ENCODE results near the gene PLA2G2D. TPM values are rescaled to one million over a fixed set of nuclear protein-coding genes. Genes with fewer than 3 reads are reported as not detected.

Gene PLA2G2D
- total RNA-seq, 1 experiment from 2014 or later: not detected

DNA sequence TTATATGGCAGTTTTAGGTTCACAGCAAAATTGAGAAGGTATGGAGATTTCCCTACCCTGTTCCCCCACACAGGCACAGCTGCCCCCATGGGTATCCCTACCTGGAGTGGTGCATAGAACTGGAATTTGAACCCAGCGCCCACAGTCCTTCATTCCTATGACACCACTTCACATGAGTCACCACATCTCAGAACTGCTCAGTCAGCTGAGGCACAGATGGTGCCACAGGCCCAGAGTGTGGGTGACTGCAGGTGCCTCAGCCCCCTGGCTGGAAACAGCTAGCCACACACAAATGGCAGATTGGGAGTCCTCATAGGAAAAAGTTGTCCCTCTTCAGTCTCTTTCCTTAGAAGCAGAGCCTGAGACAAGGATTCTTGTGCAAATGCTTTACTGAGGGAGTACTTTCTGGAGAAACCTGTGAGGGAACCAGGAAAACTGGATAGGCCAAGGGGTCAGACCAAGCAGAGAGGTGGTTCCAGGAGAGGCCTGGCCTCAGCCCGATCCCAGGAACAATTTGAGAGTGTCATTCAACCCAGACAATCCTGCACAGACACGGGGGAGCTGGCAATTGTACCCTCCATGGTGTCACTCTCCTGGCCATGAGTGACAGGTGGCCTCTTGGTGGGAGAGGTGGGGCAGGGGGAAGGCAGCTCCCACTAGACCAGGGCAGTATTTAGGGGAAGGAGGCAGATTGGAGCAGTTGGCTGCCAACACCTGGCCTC, 6.9 kb downstream of the PLA2G2D start:
- H3K4me3 ChIP-seq (ENCODE audit: insufficient read depth, low read depth, low read length): no peak overlapping the region
- no peak for DNase-seq
- H3K36me3 ChIP-seq (replicated peaks; ENCODE audit: control insufficient read depth, insufficient read depth, low read length): no peaks in the 10 kb centered on the region
- H3K27me3 ChIP-seq (ENCODE audit: control insufficient read depth, insufficient read depth, low read length): no peaks in the 10 kb centered on the region; the same call in 1 of the 2 replicates

DNA sequence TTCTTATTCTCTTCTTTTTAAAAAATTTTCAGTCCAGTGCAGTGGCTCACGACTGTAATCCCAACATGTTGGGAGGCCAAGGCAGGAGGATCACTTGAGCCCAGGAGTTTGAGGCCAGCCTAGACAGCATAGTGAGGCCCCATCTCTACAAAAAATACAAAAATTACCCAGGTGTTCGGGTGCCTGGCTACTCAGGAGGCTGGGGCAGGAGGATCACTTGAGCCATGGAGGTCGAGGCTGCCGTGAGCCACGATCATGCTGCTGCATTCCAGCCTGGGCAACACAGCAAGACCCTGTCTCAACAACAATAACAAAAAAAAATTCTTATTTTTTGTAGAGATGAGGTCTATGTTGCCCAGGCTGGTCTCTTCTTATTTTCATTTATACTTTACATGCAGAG, 7.9 kb downstream of the PLA2G2D start:
- DNase-seq: no peak
- no peaks in the 10 kb centered on the region; the same call in 1 of the 2 replicates for H3K27me3 ChIP-seq (ENCODE audit: control insufficient read depth, insufficient read depth, low read length)

DNA sequence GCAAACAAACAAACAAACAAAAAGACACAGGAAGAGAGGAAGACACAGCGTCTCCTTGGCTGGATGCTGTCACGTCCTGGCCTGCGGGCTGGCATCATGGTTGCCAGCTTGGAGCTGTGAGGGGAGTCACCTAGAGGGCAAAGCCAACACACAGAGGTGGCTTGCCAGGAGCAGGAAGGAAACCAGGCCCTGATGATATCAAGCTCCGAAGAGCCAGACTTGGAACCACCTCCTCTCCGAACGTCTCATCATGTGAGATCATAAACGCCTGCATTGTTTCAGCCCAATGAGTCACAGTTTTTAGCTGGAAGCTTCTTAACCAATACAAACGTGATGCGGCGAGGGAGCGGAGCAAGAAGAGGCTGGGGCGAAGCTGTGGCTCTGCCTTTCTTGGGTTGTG, 8.7 kb downstream of the PLA2G2D start:
- Histone ChIP-seq H3K27me3 (ENCODE audit: control insufficient read depth, insufficient read depth, low read length) (no peaks in the 10 kb centered on the region), H3K4me3 (ENCODE audit: insufficient read depth, low read depth, low read length) (no peak overlapping the region), H3K36me3 (replicated peaks; ENCODE audit: control insufficient read depth, insufficient read depth, low read length) (no peaks in the 10 kb centered on the region)
- no peak for DNase-seq

More for the DNA sequence above, 7.9 kb downstream of the PLA2G2D start:
- Histone ChIP-seq H3K36me3 (replicated peaks; ENCODE audit: control insufficient read depth, insufficient read depth, low read length) (no peaks in the 10 kb centered on the region), H3K4me3 (ENCODE audit: insufficient read depth, low read depth, low read length) (no peak overlapping the region)

DNA sequence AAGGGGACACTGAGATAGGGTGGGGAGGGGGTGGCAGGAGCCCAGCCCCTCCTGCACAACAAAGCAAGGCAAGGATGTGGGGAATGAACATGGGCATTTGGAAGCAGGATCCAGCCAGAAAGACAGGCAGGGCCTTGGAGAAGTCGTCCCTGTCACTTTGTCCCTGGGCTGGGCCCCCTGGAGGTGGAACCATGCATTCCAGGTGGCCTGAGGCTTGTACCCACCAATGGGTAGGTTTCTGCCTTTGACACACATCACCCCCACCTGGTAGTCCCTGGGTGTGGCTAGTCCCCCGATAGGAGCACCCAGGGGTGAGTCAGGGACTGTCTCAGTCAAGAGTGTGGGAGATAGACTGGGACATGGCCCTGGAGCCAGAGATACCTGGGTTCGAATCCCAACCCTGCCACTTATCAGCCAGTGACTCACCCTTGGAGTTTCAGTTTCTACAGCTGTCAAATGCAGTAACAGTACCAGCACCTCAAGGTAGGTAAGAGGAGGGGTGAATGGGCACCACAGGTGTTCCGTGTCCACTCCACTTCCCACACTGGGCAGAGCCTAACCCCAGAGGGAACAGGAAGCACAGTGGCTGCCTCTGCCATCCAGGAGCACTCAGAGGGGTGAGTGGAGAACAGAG, 10.0 kb downstream of the PLA2G2D start:
- no peak for DNase-seq
- Histone ChIP-seq H3K4me3 (ENCODE audit: insufficient read depth, low read depth, low read length) (no peak overlapping the region), H3K27me3 (ENCODE audit: control insufficient read depth, insufficient read depth, low read length) (no peaks in the 10 kb centered on the region), H3K36me3 (replicated peaks; ENCODE audit: control insufficient read depth, insufficient read depth, low read length) (no peaks in the 10 kb centered on the region)

DNA sequence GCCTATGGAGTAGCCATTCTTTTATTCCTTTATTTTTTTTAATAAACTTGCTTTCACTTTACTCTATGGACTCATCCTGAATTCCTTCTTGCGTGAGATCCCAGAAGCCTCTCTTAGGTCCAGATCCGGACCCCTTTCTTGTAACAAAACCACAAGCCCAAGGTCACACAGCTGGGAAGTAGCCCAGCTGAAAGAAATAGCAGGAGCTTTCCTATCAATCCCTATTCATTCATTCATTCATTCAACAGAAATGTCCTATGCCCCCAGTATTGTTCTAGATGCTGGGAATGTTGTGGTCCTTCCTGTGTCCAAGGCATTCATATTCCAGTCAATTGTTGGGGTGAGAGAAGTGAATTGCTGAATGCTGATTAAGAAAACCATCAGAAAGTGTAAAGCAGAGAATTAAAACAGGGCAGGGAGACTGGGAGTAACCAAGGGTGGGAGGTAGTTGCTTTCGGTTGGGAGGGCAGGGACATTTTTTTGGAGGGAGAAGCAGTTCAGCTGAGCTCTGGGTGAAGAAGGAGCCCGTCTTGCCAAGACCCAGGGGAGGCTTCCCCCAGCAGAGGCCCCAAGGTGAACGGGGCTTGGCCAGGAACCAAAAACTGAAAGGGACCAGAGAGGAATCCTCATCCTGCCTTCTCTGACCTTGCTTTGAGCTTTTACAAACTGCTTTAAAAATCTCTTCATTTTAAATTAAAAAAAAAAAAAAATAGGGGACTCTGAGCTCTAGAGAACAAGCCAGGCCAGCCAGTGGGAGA, 10.8 kb downstream of the PLA2G2D start:
- no peaks in the 10 kb centered on the region for H3K27me3 ChIP-seq (ENCODE audit: control insufficient read depth, insufficient read depth, low read length)
- DNase-seq: no peak
- H3K4me3 ChIP-seq (ENCODE audit: insufficient read depth, low read depth, low read length): no peak overlapping the region
- H3K36me3 ChIP-seq (replicated peaks; ENCODE audit: control insufficient read depth, insufficient read depth, low read length): no peaks in the 10 kb centered on the region

DNA sequence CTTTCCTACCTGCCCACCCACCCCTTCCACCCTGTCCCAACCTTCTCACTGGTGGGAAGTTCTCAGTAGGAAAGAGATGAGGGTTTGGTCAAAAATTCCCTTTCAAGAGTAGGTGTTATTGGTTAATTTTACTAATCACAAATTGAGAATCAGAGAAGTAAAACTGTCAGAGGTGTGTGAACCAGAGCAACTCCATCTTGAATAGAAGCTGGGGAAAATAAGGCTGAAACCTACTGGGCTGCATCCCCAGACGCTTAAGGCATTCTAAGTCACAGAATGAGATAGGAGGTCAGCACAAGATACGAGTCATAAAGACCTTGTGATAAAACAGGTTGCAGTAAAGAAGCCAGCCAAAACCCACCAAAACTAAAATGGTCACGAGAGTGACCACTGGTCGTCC, 11.5 kb downstream of the PLA2G2D start:
- H3K27me3 ChIP-seq (ENCODE audit: control insufficient read depth, insufficient read depth, low read length): no peaks in the 10 kb centered on the region
- no peak overlapping the region for H3K4me3 ChIP-seq (ENCODE audit: insufficient read depth, low read depth, low read length)
- no peak for DNase-seq
- no peaks in the 10 kb centered on the region for H3K36me3 ChIP-seq (replicated peaks; ENCODE audit: control insufficient read depth, insufficient read depth, low read length)

DNA sequence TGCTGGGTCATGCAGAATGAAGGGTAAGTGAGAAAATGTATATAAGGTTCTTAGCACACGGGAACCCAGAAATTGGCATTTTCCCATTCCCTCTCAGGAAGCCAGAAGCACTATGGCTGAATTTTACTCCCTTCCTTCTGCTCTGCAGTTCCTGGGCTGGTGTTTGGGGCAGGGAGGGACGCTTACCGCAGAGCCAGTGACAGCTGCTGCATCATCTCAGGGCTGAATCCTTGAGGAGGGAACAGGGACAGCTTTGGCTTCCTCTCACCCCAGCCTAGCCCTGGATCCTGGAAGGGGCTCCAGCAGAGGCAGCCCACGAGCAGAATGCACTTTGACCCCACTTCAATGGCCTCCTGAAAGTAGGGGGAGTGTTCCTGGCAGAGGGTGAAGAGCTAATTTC, 12.0 kb downstream of the PLA2G2D start:
- DNase-seq: no peak
- Histone ChIP-seq H3K27me3 (ENCODE audit: control insufficient read depth, insufficient read depth, low read length) (no peaks in the 10 kb centered on the region), H3K4me3 (ENCODE audit: insufficient read depth, low read depth, low read length) (no peak overlapping the region), H3K36me3 (replicated peaks; ENCODE audit: control insufficient read depth, insufficient read depth, low read length) (no peaks in the 10 kb centered on the region)

DNA sequence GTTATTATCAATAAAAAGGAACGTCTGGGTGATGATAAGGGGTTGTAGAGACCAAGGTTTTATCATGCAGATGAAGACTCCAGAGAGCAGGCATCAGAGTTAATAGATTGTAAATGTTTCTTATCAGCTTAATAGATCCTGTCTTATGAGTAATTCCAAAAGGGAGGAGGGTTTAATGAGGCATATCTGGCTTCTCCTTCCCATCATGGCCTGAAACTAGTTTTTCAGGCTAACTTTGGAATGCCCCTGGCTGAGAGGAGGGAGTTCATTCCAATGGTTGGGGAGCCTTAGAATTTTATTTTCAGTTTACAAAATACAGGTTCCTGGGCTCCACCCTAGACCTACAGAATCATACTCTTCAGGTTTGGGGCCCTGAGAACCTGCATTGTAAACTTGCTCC, 13.5 kb downstream of the PLA2G2D start:
- no peak for DNase-seq
- no peaks in the 10 kb centered on the region for H3K36me3 ChIP-seq (replicated peaks; ENCODE audit: control insufficient read depth, insufficient read depth, low read length)

DNA sequence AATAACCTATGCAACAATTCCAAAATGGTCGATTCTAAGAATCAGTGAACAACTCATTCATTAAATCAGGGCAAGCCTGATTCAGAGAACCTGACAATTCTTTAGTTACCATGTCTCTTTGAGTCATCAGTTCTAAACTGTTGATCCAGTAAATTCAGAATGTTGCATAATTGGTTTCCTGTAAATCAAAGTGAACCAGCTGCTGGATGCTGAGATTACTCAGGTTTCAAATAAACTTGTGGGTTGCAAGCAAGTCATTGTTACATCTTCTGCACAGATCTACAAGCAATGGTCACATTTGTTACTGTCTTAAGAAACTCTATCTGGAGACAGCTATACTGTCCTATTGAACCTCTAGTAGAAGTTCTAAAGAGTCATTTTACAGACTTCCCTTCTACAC, 16.5 kb downstream of the PLA2G2D start:
- no peak overlapping the region for H3K4me3 ChIP-seq (ENCODE audit: insufficient read depth, low read depth, low read length)
- no peak for DNase-seq
- no peaks in the 10 kb centered on the region for H3K27me3 ChIP-seq (ENCODE audit: control insufficient read depth, insufficient read depth, low read length)

More for the DNA sequence above, 13.5 kb downstream of the PLA2G2D start:
- H3K27me3 ChIP-seq (ENCODE audit: control insufficient read depth, insufficient read depth, low read length): no peaks in the 10 kb centered on the region
- no peak overlapping the region for H3K4me3 ChIP-seq (ENCODE audit: insufficient read depth, low read depth, low read length)

DNA sequence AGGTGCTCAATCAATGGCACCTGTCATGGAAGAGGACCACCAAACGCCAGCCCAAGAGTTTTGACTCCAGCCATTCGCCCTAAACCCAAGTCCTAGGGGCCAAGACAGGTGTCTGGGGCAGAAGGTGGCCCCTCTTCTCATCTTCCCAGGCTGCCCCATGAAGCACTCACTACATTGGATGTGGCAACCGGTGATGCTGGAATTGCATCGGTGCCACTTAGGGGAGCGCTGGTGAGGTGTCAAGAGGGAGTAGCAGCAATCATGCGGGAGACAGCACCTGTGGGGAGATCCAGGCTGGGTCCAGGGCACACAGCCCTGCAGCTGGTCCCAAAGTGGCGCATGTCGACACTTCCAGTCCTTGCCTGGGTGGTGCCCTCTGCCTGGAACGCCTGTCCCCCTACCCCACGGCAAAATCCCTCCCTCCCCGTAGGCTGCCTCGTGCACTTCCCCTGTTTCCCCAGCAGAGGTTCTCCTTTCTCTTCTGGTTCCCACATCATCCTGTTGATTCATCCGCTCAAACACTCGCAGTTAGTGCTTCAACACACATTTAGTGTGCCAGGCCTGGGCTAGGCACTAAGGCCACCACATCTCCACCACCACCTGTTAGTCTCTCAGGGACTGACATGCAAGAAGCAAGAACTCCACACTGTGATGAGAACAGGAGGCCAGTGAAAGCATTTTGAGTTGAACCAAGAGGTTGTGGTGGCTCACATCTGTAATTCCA, 18.5 kb downstream of the PLA2G2D start:
- Histone ChIP-seq H3K27me3 (ENCODE audit: control insufficient read depth, insufficient read depth, low read length) (no peaks in the 10 kb centered on the region), H3K4me3 (ENCODE audit: insufficient read depth, low read depth, low read length) (no peak overlapping the region), H3K36me3 (replicated peaks; ENCODE audit: control insufficient read depth, insufficient read depth, low read length) (no peaks in the 10 kb centered on the region)
- DNase-seq: peak; percentile 87

More for the DNA sequence above, 16.5 kb downstream of the PLA2G2D start:
- no peaks in the 10 kb centered on the region for H3K36me3 ChIP-seq (replicated peaks; ENCODE audit: control insufficient read depth, insufficient read depth, low read length)

DNA sequence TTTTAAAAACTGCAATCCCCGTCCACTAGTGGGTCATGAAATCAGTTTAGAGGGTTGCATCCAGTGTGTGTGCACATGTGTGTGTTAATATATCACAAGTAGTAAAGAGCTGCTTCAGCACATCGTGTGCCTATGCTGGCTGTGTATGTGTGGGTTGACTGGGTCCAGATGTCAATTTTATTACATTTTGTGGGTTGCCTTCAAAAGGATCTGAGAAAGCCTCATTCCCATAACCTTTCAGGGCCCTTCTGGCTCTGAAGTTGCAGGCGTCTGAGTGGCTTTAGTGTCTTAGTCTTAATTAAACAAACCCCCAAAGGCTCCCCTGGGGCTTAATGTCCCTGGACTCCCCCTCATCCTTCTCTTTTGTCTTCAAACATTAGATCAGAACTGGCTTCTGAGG, 19.8 kb downstream of the PLA2G2D start:
- H3K27me3 ChIP-seq (ENCODE audit: control insufficient read depth, insufficient read depth, low read length): no peaks in the 10 kb centered on the region
- no peak overlapping the region for H3K4me3 ChIP-seq (ENCODE audit: insufficient read depth, low read depth, low read length)
- H3K36me3 ChIP-seq (replicated peaks; ENCODE audit: control insufficient read depth, insufficient read depth, low read length): no peaks in the 10 kb centered on the region
- DNase-seq: no peak

DNA sequence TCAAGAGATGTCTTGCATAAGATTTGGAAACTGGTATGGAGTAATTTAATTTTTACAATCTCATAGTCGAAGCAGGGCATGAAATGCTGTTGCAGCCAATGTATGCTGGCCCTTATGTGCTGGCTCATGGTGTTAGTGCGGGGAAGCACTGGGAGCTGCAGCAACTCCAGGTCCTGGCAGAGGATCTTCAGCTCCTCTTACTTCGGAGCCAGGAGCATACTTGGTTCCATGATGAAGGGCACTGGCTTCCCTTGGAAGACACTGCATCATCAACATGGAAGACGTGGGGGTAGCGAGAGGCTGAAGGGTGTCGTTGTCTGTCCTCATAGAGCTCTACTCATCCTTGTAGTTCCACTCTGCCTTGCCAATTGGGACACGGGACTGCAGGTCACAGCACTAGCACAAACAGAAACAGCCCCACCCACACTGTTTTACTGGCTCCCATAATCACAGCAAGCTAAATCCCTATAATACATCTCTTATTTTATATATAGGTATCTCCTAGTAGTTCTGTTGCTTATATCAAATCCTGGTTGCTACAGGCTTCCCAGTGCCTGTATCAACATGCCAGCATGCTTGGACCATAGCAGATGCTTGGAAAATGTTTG, 22.4 kb downstream of the PLA2G2D start:
- no peak for DNase-seq
- Histone ChIP-seq H3K4me3 (ENCODE audit: insufficient read depth, low read depth, low read length) (no peak overlapping the region), H3K27me3 (ENCODE audit: control insufficient read depth, insufficient read depth, low read length) (no peaks in the 10 kb centered on the region), H3K36me3 (replicated peaks; ENCODE audit: control insufficient read depth, insufficient read depth, low read length) (no peaks in the 10 kb centered on the region)

DNA sequence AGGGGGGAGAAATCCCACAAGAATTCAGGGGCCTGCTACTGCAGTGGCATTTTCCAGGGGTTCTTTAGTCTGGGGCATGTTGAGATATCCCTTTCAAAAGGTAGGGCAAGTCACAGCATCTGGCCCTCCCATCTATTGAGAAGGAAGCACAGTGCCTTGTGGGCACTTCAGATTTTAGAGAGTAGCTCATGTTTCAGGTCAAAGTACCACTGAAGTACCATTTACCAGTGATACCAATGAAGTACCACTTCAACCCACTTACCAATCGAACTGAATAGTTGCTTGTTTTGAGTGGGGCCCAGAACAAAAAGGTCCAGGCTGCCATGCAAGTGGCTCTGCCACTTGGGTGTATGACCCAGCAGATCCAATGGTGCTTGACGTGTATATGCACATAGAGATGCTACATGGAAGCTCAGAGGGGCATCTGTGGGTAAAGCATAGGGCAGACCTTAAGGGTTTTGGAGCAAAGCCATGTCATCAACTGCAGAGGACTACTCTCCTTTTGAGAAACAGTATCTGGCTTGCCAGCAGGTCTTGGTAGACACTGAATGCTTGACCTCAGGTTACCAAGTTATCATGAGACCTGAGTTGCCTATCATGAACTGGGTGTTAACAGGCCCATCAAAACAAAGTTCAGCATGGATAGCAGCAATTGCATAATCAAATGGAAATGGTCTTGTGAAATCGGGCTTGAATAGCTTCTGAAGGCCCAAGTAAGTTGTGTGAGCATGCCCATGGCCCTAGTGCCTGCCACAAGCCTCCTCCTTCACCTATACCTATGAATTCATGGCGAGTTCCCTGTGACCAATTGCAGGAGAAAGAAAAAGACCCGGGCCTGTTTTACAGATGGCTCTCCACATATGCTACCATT, 23.5 kb downstream of the PLA2G2D start:
- Histone ChIP-seq H3K36me3 (replicated peaks; ENCODE audit: control insufficient read depth, insufficient read depth, low read length) (no peaks in the 10 kb centered on the region), H3K27me3 (ENCODE audit: control insufficient read depth, insufficient read depth, low read length) (no peaks in the 10 kb centered on the region), H3K4me3 (ENCODE audit: insufficient read depth, low read depth, low read length) (no peak overlapping the region)
- DNase-seq: no peak

Measured in H7 (cell line).